ENCODE data around the gene ANO10.
"Not testable (repeated sequence)": the region's sequence is repeated elsewhere in the genome, so short reads cannot be mapped to it uniquely, and the experiment has no call there.

DNA sequence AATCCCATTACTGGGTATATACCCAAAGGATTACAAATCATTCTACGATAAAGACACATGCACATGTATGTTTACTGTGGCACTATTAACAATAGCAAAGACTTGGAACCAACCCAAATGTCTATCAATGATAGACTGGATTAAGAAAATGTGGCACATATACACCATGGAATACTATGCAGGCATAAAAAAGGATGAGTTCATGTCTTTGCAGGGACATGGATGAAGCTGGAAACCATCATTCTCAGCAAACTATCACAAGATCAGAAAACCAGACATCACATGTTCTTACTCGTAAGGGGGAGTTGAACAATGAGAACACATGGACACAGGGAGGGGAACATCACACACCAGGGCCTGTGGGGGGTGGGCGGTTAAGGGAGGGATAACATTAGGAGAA lies 43.2 kb upstream of the ANO10 start:
- TF ChIP-seq, protein P1, sequence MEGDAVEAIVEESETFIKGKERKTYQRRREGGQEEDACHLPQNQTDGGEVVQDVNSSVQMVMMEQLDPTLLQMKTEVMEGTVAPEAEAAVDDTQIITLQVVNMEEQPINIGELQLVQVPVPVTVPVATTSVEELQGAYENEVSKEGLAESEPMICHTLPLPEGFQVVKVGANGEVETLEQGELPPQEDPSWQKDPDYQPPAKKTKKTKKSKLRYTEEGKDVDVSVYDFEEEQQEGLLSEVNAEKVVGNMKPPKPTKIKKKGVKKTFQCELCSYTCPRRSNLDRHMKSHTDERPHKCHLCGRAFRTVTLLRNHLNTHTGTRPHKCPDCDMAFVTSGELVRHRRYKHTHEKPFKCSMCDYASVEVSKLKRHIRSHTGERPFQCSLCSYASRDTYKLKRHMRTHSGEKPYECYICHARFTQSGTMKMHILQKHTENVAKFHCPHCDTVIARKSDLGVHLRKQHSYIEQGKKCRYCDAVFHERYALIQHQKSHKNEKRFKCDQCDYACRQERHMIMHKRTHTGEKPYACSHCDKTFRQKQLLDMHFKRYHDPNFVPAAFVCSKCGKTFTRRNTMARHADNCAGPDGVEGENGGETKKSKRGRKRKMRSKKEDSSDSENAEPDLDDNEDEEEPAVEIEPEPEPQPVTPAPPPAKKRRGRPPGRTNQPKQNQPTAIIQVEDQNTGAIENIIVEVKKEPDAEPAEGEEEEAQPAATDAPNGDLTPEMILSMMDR (IDR thresholded peaks at IDR 0.05) = not testable (repeated sequence)
- TF ChIP-seq POLR2AphosphoS5 (IDR thresholded peaks at IDR 0.05; ENCODE audit: low read depth, low read length); SIN3A (IDR thresholded peaks at IDR 0.05; ENCODE audit: borderline replicate concordance, insufficient read depth, low read depth, low read length): not testable (repeated sequence)
- TF ChIP-seq, protein P2, sequence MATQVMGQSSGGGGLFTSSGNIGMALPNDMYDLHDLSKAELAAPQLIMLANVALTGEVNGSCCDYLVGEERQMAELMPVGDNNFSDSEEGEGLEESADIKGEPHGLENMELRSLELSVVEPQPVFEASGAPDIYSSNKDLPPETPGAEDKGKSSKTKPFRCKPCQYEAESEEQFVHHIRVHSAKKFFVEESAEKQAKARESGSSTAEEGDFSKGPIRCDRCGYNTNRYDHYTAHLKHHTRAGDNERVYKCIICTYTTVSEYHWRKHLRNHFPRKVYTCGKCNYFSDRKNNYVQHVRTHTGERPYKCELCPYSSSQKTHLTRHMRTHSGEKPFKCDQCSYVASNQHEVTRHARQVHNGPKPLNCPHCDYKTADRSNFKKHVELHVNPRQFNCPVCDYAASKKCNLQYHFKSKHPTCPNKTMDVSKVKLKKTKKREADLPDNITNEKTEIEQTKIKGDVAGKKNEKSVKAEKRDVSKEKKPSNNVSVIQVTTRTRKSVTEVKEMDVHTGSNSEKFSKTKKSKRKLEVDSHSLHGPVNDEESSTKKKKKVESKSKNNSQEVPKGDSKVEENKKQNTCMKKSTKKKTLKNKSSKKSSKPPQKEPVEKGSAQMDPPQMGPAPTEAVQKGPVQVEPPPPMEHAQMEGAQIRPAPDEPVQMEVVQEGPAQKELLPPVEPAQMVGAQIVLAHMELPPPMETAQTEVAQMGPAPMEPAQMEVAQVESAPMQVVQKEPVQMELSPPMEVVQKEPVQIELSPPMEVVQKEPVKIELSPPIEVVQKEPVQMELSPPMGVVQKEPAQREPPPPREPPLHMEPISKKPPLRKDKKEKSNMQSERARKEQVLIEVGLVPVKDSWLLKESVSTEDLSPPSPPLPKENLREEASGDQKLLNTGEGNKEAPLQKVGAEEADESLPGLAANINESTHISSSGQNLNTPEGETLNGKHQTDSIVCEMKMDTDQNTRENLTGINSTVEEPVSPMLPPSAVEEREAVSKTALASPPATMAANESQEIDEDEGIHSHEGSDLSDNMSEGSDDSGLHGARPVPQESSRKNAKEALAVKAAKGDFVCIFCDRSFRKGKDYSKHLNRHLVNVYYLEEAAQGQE (IDR thresholded peaks at IDR 0.05; ENCODE audit: insufficient read depth in 1 of 2, low read depth in 2 of 2, low read length in 1 of 2) = not testable (repeated sequence)

All from Panc1 (cell line).